ENCODE measurements around the gene GRAMD4. TPM values are rescaled to one million over a fixed set of nuclear protein-coding genes. Genes with fewer than 3 reads are reported as not detected.

Gene GRAMD4
- total RNA-seq, 1 experiment from 2014 or later, result 23.4 TPM

- H3K4me1 Mint-ChIP-seq (ENCODE audit: low read depth, unreplicated experiment), result peaks cover 8% of the 10 kb centered on the region
- no peaks in the 10 kb centered on the region for H3K27me3 ChIP-seq (replicated peaks; ENCODE audit: control insufficient read depth, insufficient read depth, low read length)
- CTCF ChIA-PET, result no interaction called here
- H3K4me3 Mint-ChIP-seq (ENCODE audit: unreplicated experiment), result no peak overlapping the region
- H3K36me3 ChIP-seq (ENCODE audit: control insufficient read depth, insufficient read depth, low read length), result no peaks in the 10 kb centered on the region
- no peak overlapping the region for H3K4me3 ChIP-seq (ENCODE audit: low read depth, low read length)
- peaks cover 18% of the 10 kb centered on the region for H3K36me3 Mint-ChIP-seq (ENCODE audit: insufficient read depth, unreplicated experiment)
- H3K9me3 ChIP-seq, result no peaks in the 10 kb centered on the region
- TF ChIP-seq, protein P1, sequence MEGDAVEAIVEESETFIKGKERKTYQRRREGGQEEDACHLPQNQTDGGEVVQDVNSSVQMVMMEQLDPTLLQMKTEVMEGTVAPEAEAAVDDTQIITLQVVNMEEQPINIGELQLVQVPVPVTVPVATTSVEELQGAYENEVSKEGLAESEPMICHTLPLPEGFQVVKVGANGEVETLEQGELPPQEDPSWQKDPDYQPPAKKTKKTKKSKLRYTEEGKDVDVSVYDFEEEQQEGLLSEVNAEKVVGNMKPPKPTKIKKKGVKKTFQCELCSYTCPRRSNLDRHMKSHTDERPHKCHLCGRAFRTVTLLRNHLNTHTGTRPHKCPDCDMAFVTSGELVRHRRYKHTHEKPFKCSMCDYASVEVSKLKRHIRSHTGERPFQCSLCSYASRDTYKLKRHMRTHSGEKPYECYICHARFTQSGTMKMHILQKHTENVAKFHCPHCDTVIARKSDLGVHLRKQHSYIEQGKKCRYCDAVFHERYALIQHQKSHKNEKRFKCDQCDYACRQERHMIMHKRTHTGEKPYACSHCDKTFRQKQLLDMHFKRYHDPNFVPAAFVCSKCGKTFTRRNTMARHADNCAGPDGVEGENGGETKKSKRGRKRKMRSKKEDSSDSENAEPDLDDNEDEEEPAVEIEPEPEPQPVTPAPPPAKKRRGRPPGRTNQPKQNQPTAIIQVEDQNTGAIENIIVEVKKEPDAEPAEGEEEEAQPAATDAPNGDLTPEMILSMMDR (IDR thresholded peaks at IDR 0.05; ENCODE audit: insufficient read depth in 1 of 2, low read depth in 1 of 2, low read length in 1 of 2, severe bottlenecking in 1 of 2, unreplicated experiment in 1 of 2), result no peak
- H3K27me3 Mint-ChIP-seq (ENCODE audit: insufficient read depth, unreplicated experiment), result no peaks in the 10 kb centered on the region
- no peaks in the 10 kb centered on the region for H3K4me1 ChIP-seq
- DNase-seq, result no peak
- no TSS peak for BruUV-seq (replicated peaks)
- no peak overlapping the region for H3K27ac Mint-ChIP-seq (ENCODE audit: unreplicated experiment)
- POLR2A ChIA-PET, result no interaction called here
- intact Hi-C loops (cut with micrococcal nuclease; ENCODE audit: unreplicated experiment), result no loop called here
- no peaks in the 10 kb centered on the region for H3K9me3 Mint-ChIP-seq (ENCODE audit: unreplicated experiment)
These were observed 104.9 kb downstream of the GRAMD4 start for GRCh38 chr22:46725096-46725495.

- ChIA-PET POLR2A (no interaction called here), CTCF (no interaction called here)
- Mint-ChIP-seq H3K27ac (ENCODE audit: unreplicated experiment) (no peak overlapping the region), H3K4me1 (ENCODE audit: low read depth, unreplicated experiment) (peaks cover 10% of the 10 kb centered on the region), H3K36me3 (ENCODE audit: insufficient read depth, unreplicated experiment) (peaks cover 18% of the 10 kb centered on the region), H3K9me3 (ENCODE audit: unreplicated experiment) (no peaks in the 10 kb centered on the region), H3K27me3 (ENCODE audit: insufficient read depth, unreplicated experiment) (no peaks in the 10 kb centered on the region), H3K4me3 (ENCODE audit: unreplicated experiment) (no peak overlapping the region)
- no TSS peak for BruUV-seq (replicated peaks)
- Histone ChIP-seq H3K9me3 (no peaks in the 10 kb centered on the region), H3K4me3 (ENCODE audit: low read depth, low read length) (no peak overlapping the region), H3K4me1 (no peaks in the 10 kb centered on the region), H3K36me3 (ENCODE audit: control insufficient read depth, insufficient read depth, low read length) (no peaks in the 10 kb centered on the region), H3K27me3 (replicated peaks; ENCODE audit: control insufficient read depth, insufficient read depth, low read length) (no peaks in the 10 kb centered on the region)
- intact Hi-C loops (cut with micrococcal nuclease; ENCODE audit: unreplicated experiment), result no loop called here
- TF ChIP-seq, protein P1 (IDR thresholded peaks at IDR 0.05; ENCODE audit: insufficient read depth in 1 of 2, low read depth in 1 of 2, low read length in 1 of 2, severe bottlenecking in 1 of 2, unreplicated experiment in 1 of 2), result no peak
- DNase-seq, result no peak
These were observed 106.1 kb downstream of the GRAMD4 start for GRCh38 chr22:46726066-46726985.

DNA sequence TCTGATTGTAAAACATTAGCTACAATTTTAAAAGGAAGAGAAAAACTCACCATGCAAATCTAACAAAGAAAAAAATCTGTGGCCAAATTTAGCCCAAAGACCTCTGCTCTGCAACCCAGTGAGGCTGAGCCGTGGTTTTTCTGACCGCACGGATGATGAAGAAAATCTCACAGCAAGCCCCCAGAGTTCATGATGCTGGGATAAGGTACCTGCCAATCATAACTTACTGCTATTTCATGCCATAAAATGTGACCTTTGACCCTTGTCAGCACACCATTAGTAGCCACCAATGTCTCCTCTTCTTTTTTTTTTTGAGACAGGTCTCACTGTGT, 106.8 kb downstream of the GRAMD4 start:
- BruUV-seq (replicated peaks), result no TSS peak
- peaks cover 14% of the 10 kb centered on the region for H3K4me1 Mint-ChIP-seq (ENCODE audit: low read depth, unreplicated experiment)
- Histone ChIP-seq H3K4me3 (ENCODE audit: low read depth, low read length) (no peak overlapping the region), H3K4me1 (no peaks in the 10 kb centered on the region), H3K27me3 (replicated peaks; ENCODE audit: control insufficient read depth, insufficient read depth, low read length) (no peaks in the 10 kb centered on the region), H3K36me3 (ENCODE audit: control insufficient read depth, insufficient read depth, low read length) (no peaks in the 10 kb centered on the region), H3K9me3 (no peaks in the 10 kb centered on the region)
- ChIA-PET CTCF (no interaction called here), POLR2A (no interaction called here)
- H3K27me3 Mint-ChIP-seq (ENCODE audit: insufficient read depth, unreplicated experiment), result no peaks in the 10 kb centered on the region
- no peak overlapping the region for H3K4me3 Mint-ChIP-seq (ENCODE audit: unreplicated experiment)
- no peaks in the 10 kb centered on the region for H3K9me3 Mint-ChIP-seq (ENCODE audit: unreplicated experiment)
- no peak overlapping the region for H3K27ac Mint-ChIP-seq (ENCODE audit: unreplicated experiment)
- H3K36me3 Mint-ChIP-seq (ENCODE audit: insufficient read depth, unreplicated experiment), result peaks cover 18% of the 10 kb centered on the region
- TF ChIP-seq, protein P1 (IDR thresholded peaks at IDR 0.05; ENCODE audit: insufficient read depth in 1 of 2, low read depth in 1 of 2, low read length in 1 of 2, severe bottlenecking in 1 of 2, unreplicated experiment in 1 of 2), result no peak
- intact Hi-C loops (cut with micrococcal nuclease; ENCODE audit: unreplicated experiment), result no loop called here
- no peak for DNase-seq

All from Caco-2 (cell line).